CD14-positive monocyte (primary cell): ENCODE data around the gene BMP2K. TPM values are rescaled to one million over a fixed set of nuclear protein-coding genes. Genes with fewer than 3 reads are reported as not detected.
A peak's percentile ranks its signal among the peaks of the same experiment; 100 is the strongest.

Experiments used
- DNase-seq, 3 donors: peaks; one replicate each; pipeline ENCODE4 v3.0.0-alpha.2; 2011 to 2022
- H2AFZ ChIP-seq: 2 replicates; pipeline ENCODE4 v1.6.0; 2012; ENCODE audit warnings: mild to moderate bottlenecking, low read depth, low read length, inconsistent platforms; ENCODE audit not compliant: insufficient read depth, poor library complexity, severe bottlenecking
- H3K27ac ChIP-seq, 2 donors: 1 replicate in 1 of 2; 2 replicates in 1 of 2; pipeline ENCODE4 v1.5.1; 2012 to 2013; ENCODE audit warnings: low read length in 2 of 2, control low read depth in 1 of 2, inconsistent platforms in 1 of 2, low read depth in 1 of 2, mild to moderate bottlenecking in 1 of 2
- H3K27me3 ChIP-seq, 2 donors: one replicate each; pipeline versions ENCODE4 v1.6.0 to v1.6.1; 2011 to 2013; ENCODE audit warnings: low read length in 2 of 2; ENCODE audit not compliant: control insufficient read depth in 2 of 2, insufficient read depth in 2 of 2
- H3K36me3 ChIP-seq, 2 donors: replicated peaks in 1 of 2; 1 replicate in 1 of 2; 2 replicates in 1 of 2; pipeline versions ENCODE4 v1.5.1 to v1.6.1; 2012 to 2013; ENCODE audit warnings: low read length in 2 of 2, control low read depth in 1 of 2, inconsistent platforms in 1 of 2, mild to moderate bottlenecking in 1 of 2; ENCODE audit not compliant: insufficient read depth in 2 of 2, control insufficient read depth in 1 of 2
- H3K4me1 ChIP-seq, 2 donors: 1 replicate in 1 of 2; 2 replicates in 1 of 2; pipeline versions ENCODE4 v1.5.1 to v1.6.1; 2012 to 2013; ENCODE audit warnings: low read length in 2 of 2, control low read depth in 1 of 2, inconsistent platforms in 1 of 2, mild to moderate bottlenecking in 1 of 2, moderate library complexity in 1 of 2; ENCODE audit not compliant: insufficient read depth in 2 of 2, control insufficient read depth in 1 of 2
- H3K4me2 ChIP-seq: replicated peaks from 2 replicates; pipeline ENCODE3; 2012; ENCODE audit warnings: low read length, moderate library complexity, mild to moderate bottlenecking; ENCODE audit not compliant: poor library complexity, severe bottlenecking; ENCODE audit errors: extremely low read depth
- H3K4me3 ChIP-seq, 3 experiments: fragments of 200-600 bp in 1 of 3; sonication (generic) in 1 of 3; replicated peaks in 1 of 3; 1 replicate in 2 of 3; 2 replicates in 1 of 3; pipeline ENCODE4 v1.5.1; 2011 to 2013; ENCODE audit warnings: low read length in 3 of 3, mild to moderate bottlenecking in 3 of 3, control low read depth in 2 of 3, low read depth in 2 of 3, inconsistent platforms in 1 of 3, moderate library complexity in 1 of 3
- H3K79me2 ChIP-seq: 2 replicates; pipeline ENCODE4 v1.6.0; 2012; ENCODE audit warnings: mild to moderate bottlenecking, control low read depth, inconsistent platforms, low read length, moderate library complexity; ENCODE audit not compliant: insufficient read depth
- H3K9ac ChIP-seq: 2 replicates; pipeline ENCODE4 v1.6.0; 2017; ENCODE audit warnings: low read length, mild to moderate bottlenecking; ENCODE audit not compliant: insufficient read depth, poor library complexity, severe bottlenecking
- H3K9me3 ChIP-seq, 2 donors: replicated peaks in 1 of 2; 1 replicate in 1 of 2; 2 replicates in 1 of 2; pipeline versions ENCODE4 v1.5.1 to v1.6.1; 2012 to 2013; ENCODE audit warnings: low read length in 2 of 2, control low read depth in 1 of 2; ENCODE audit not compliant: control insufficient read depth in 1 of 2, insufficient read depth in 1 of 2
- H4K20me1 ChIP-seq: 2 replicates; pipeline ENCODE4 v1.6.0; 2012; ENCODE audit warnings: mild to moderate bottlenecking, low read length, control low read depth, moderate library complexity; ENCODE audit not compliant: insufficient read depth
- H3K27ac Mint-ChIP-seq, 7 donors: one replicate each; pipeline ENCODE4 v1.8.0; 2020; ENCODE audit warnings: mild to moderate bottlenecking in 7 of 7, mixed read lengths in 7 of 7, moderate library complexity in 6 of 7, inconsistent platforms in 2 of 7
- H3K27me3 Mint-ChIP-seq, 3 donors: one replicate each; pipeline ENCODE4 v1.8.0; 2021 to 2022; ENCODE audit warnings: low read depth in 3 of 3, mild to moderate bottlenecking in 3 of 3, mixed read lengths in 3 of 3, moderate library complexity in 3 of 3, inconsistent platforms in 1 of 3
- H3K36me3 Mint-ChIP-seq, 2 donors: one replicate each; pipeline ENCODE4 v1.8.0; 2020; ENCODE audit warnings: mixed read lengths in 2 of 2, inconsistent platforms in 1 of 2, mild to moderate bottlenecking in 1 of 2
- H3K4me1 Mint-ChIP-seq: one replicate; pipeline ENCODE4 v1.8.0; 2020; ENCODE audit warnings: mild to moderate bottlenecking, mixed read lengths
- H3K4me3 Mint-ChIP-seq, 2 donors: one replicate each; pipeline ENCODE4 v1.8.0; 2020; ENCODE audit warnings: mild to moderate bottlenecking in 2 of 2, mixed read lengths in 2 of 2, moderate library complexity in 1 of 2
- H3K9me3 Mint-ChIP-seq, 7 donors: one replicate each; pipeline ENCODE4 v1.8.0; 2020 to 2022; ENCODE audit warnings: mixed read lengths in 7 of 7, mild to moderate bottlenecking in 6 of 7, moderate library complexity in 6 of 7, inconsistent platforms in 2 of 7
- WGBS: methylation state at CpG from one replicate; pipeline ENCODE4 v1.1.5; 2013; ENCODE audit warnings: missing lambda C conversion rate; ENCODE audit not compliant: insufficient coverage; 5-methylcytosine and 5-hydroxymethylcytosine counted together
- intact Hi-C, 2 donors: fragments of 100-400 bp; cut with micrococcal nuclease; formaldehyde crosslinking; loops; one replicate each; pipeline versions ENCODE4 v1.15.0 to v1.15.1; 2023
- polyA plus RNA-seq, 3 donors: library from polyadenylated mRNA; depleted of rRNA in 1 of 3; unstranded in 2 of 3; stranded (reverse) in 1 of 3; fragments of 300-500 nt in 2 of 3; fragments of >200 nt in 1 of 3; fragmentation: Illumina TruSeq in 2 of 3; gene quantifications; 1 replicate in 2 of 3; 2 replicates in 1 of 3; pipeline ENCODE4 v1.2.3, GENCODE V29; 2012 to 2021
- TF ChIP-seq, protein P1 (sequence below): fragments of 200-600 bp; IDR thresholded peaks from one replicate; pipeline ENCODE4 v1.8.0; 2022; ENCODE audit warnings: antibody characterized with exemption, mild to moderate bottlenecking

The BMP2K gene
- polyA plus RNA-seq, 3 donors = 11.8 to 39.7 (median 21.6) TPM

DNA sequence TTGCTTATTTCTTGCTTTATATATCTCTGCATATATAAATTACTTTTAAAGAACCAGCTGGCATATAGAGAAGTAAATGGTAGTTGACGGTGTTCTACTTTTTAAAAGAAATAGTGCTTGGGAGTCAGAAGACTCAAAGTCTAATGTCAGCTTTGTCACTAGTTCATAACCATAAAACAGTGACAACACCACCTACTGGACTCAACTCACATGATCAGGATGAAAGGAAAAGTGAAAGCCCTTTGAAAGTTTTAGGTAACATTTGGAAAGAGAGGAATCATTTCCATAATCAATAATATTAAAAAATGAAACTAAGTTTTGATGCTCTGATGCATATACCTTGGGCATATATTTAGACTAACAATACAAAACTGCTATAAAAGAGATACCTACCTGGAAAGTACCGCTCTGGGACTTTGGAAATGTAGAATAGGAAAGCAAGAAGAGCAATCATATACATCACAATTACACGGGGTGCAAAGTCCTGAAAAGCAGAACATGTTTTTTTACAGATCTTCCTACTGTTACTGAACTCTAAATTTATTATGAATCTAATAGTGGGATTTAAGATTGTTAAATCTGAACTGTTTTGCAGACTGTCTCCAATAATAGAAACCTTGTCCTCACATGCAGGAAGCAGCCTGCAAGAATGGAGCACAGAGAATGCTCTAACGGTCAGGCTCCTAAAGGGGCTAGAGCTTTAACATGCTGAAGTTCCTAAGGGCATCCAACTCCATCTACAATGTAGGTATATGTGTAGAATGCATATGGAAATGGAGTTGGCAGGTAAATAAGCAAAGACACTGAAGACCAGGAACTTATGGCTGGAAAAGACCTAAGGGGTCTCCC lies 147.5 kb downstream of the BMP2K start:
- no peak overlapping the region for H2AFZ ChIP-seq
- no peaks in the 10 kb centered on the region for H3K9me3 ChIP-seq
- H3K36me3 ChIP-seq = peaks cover 2 to 9% of the 10 kb centered on the region in 2 donors
- Mint-ChIP-seq H3K4me1 (peaks cover 5% of the 10 kb centered on the region), H3K27ac (no peak overlapping the region), H3K36me3 (peaks cover 24 to 29% of the 10 kb centered on the region in 2 donors), H3K27me3 (no peaks in the 10 kb centered on the region), H3K4me3 (peak overlapping the region in 1 of 2 donors; percentile 14), H3K9me3 (no peaks in the 10 kb centered on the region)
- no peaks in the 10 kb centered on the region for H3K79me2 ChIP-seq
- TF ChIP-seq, protein P1, sequence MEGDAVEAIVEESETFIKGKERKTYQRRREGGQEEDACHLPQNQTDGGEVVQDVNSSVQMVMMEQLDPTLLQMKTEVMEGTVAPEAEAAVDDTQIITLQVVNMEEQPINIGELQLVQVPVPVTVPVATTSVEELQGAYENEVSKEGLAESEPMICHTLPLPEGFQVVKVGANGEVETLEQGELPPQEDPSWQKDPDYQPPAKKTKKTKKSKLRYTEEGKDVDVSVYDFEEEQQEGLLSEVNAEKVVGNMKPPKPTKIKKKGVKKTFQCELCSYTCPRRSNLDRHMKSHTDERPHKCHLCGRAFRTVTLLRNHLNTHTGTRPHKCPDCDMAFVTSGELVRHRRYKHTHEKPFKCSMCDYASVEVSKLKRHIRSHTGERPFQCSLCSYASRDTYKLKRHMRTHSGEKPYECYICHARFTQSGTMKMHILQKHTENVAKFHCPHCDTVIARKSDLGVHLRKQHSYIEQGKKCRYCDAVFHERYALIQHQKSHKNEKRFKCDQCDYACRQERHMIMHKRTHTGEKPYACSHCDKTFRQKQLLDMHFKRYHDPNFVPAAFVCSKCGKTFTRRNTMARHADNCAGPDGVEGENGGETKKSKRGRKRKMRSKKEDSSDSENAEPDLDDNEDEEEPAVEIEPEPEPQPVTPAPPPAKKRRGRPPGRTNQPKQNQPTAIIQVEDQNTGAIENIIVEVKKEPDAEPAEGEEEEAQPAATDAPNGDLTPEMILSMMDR = no peak
- DNase-seq = no peak
- no peak overlapping the region for H3K4me3 ChIP-seq
- no peaks in the 10 kb centered on the region for H4K20me1 ChIP-seq
- H3K27me3 ChIP-seq = no peaks in the 10 kb centered on the region
- intact Hi-C loops = no loop called here
- H3K4me1 ChIP-seq = no peaks in the 10 kb centered on the region
- H3K27ac ChIP-seq = peak overlapping the region in 1 of 2 donors; percentile 0
- H3K4me2 ChIP-seq = no peak overlapping the region
- WGBS = no CpG with 5 or more reads among the region's 4 CpGs
- no peak overlapping the region for H3K9ac ChIP-seq

DNA sequence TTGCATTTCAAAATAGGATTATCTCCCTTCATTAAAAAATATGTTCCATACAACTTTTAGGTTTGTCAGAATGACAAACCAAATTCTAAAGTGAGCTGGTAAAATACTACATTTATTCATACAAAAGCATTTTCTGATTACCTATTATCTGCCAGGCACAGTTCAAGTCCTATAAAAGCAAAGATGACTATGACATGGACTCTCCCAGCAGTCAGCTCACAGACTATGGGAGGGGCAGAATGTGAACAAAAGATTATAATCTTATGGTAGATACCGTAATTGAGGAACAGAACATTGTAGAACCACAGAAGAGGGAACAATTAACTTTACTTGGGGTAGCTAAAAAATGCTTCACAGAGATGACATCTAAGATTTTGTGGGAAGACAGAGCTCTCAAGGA lies 150.7 kb downstream of the BMP2K start:
- TF ChIP-seq, protein P1 = no peak
- Histone ChIP-seq H3K4me2 (no peak overlapping the region), H3K27ac (no peak overlapping the region), H3K9me3 (no peaks in the 10 kb centered on the region), H4K20me1 (no peaks in the 10 kb centered on the region), H3K4me3 (no peak overlapping the region), H2AFZ (no peak overlapping the region), H3K79me2 (no peaks in the 10 kb centered on the region), H3K36me3 (peaks cover 2 to 24% of the 10 kb centered on the region in 2 donors), H3K9ac (no peak overlapping the region), H3K4me1 (no peaks in the 10 kb centered on the region), H3K27me3 (no peaks in the 10 kb centered on the region)
- Mint-ChIP-seq H3K27ac (no peak overlapping the region), H3K4me1 (peaks cover 7% of the 10 kb centered on the region), H3K4me3 (no peak overlapping the region), H3K36me3 (peaks cover 39 to 40% of the 10 kb centered on the region in 2 donors), H3K27me3 (no peaks in the 10 kb centered on the region), H3K9me3 (no peaks in the 10 kb centered on the region)
- WGBS = 33% methylated on average over 1 of the region's 1 CpG
- no peak for DNase-seq
- intact Hi-C loops = no loop called here
